ENCODE measurements around the gene PCP2.

The PCP2 gene

GRCh38 chr19:7637374-7638256 lies 4.1 kb upstream of the PCP2 start:
- no peak for FAIRE-seq
- TF ChIP-seq CTCF (IDR thresholded peaks at IDR 0.05; ENCODE audit: insufficient read depth, missing control alignments), result no peak
- no peak for DNase-seq (ENCODE audit: insufficient read length, low spot score)

DNA sequence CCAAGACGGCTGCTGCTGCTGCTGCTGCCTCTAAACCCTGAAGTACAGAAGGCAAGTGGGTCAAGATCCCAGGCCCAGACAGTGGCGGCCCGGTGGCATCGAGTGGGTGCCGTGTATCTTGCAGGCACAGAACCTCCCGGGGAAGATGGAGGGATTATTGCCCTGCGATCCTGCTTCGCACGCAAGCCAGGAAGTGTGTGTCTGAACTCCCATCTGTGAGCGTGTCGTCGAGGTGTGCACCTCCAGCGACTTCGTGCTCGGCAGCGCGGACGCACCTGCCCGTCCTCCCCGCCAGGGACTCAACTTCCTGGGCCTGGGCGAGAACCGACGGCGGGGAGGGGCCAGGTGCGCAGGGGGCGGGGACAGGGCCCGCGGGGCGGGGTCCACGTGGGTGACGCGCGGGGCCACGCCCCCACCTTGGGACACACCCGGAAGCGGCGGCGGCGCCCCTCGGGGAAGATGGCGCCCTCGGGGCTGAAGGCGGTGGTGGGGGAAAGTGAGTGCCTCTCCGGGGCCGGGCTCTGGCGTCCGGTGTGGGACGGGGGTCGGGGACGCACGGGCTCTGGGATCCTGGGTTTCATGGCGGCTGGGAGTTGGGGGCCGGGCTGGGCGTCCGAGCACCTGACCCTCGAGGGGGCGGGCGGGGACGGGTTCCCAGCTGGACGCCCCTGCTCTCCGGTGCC lies 3.3 kb upstream of the PCP2 start, which contains the start of gene STXBP2:
Gene STXBP2, plus strand, starts transcription at position 420 of the 683 bp plus-strand sequence. Its CDS starts 40 bp downstream, at position 460.
- DNase-seq (ENCODE audit: insufficient read length, low spot score) (no peak), FAIRE-seq (no peak)
- TF ChIP-seq CTCF (IDR thresholded peaks at IDR 0.05; ENCODE audit: insufficient read depth, missing control alignments), result no peak

DNA sequence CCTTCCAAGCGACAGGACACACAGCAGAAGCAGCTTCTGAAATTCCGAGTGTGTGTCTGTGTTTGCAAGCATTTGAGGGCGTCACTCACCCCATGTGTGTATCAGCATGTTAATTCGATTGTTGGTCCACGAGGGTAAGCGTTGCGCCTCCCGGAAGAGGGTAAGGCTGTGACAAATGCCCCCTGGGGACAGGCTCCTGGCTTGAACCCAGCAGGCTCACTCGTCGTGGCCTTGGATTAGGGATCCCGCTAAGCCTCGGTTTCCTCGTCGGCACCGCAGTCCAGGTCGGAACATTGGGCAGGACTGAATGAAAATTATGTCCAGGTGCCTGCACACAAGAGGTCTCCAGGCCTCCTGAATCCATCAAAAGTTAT lies 2.8 kb upstream of the PCP2 start:
- FAIRE-seq, result no peak
- DNase-seq (ENCODE audit: insufficient read length, low spot score), result no peak
- no peak for TF ChIP-seq CTCF (IDR thresholded peaks at IDR 0.05; ENCODE audit: insufficient read depth, missing control alignments)

- no peak for TF ChIP-seq CTCF (IDR thresholded peaks at IDR 0.05; ENCODE audit: insufficient read depth, missing control alignments)
- DNase-seq (ENCODE audit: insufficient read length, low spot score) (no peak), FAIRE-seq (no peak)
Observed at GRCh38 chr19:7635670-7636069, 2.2 kb upstream of the PCP2 start.

DNA sequence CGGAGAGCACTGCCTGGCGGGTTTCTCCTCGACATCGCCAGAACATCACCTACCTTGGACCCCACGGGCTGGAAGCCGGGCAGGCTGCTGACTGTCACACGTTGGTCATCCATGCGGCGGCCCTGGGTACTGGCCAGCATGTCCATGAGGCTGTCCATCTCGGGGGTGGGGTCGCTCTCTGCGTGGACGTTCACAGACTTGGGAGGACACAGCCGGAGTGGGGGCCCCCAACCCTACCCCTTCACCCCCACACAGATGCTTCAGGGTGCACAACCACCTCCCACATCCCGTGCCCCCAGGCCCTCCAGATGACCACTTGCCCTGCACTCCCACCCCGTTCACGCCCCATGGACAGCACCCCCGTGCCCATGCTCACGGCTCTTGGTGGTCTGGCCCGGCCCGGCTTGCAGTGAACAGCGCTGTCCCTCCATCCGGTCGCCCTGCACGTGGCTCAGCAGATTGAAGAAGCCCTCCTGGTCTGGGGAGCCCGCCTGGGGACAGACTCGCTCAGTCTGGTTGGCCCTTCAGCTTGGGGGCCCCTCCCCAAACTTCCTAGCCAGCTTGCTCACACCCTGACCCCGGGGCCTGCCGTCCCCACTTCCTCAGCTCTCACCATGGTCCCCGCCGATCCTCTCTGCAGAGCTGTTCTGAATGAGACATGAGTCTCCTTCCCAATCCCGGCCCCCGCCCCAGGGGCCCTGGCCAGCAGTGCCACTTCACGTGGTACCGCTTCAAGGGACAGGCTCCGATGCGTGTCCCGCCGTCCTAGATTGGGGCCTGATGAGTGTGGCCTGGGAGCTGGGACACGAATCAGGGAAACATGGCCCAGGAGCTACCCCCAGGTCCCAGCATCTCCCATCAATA lies 947 bp downstream of the PCP2 start:
- TF ChIP-seq CTCF (IDR thresholded peaks at IDR 0.05; ENCODE audit: insufficient read depth, missing control alignments), result no peak
- DNase-seq (ENCODE audit: insufficient read length, low spot score) (no peak), FAIRE-seq (no peak)

GRCh38 chr19:7631577-7631976 lies 1.9 kb downstream of the PCP2 start:
- TF ChIP-seq CTCF (IDR thresholded peaks at IDR 0.05; ENCODE audit: insufficient read depth, missing control alignments), result no peak
- FAIRE-seq (no peak), DNase-seq (ENCODE audit: insufficient read length, low spot score) (no peak)

All from D721Med (cell line).